Measurements from ENCODE around the gene CTSD. TPM values are rescaled to one million over a fixed set of nuclear protein-coding genes. Genes with fewer than 3 reads are reported as not detected.

Gene CTSD
- total and polyA plus RNA-seq, 2 of the 4 experiments (the other 2 are of a cell fraction), result 39.8 to 166 TPM

- Histone ChIP-seq H2AK9ac (replicated peaks; ENCODE audit: low read depth, low read length, poor library complexity) (no peak overlapping the region), H3K4me1 (ENCODE audit: control insufficient read depth, insufficient read depth, low read length) (peaks cover 14% of the 10 kb centered on the region), H2BK120ac (ENCODE audit: low read depth, low read length) (peak overlapping the region; percentile 32; the same call in 1 of the 2 replicates), H3K18ac (ENCODE audit: low read depth, low read length) (no peak overlapping the region), H3K27ac (ENCODE audit: insufficient read depth, low read length) (no peak overlapping the region), H3K56ac (ENCODE audit: extremely low read depth, insufficient read depth, low read length) (no peak overlapping the region), H3K23ac (ENCODE audit: low read depth, low read length) (no peak overlapping the region), H3K4ac (ENCODE audit: low read depth, low read length) (0 out of 2 replicates have a peak overlapping the region, but pooled peaks have one; percentile 15), H3K9me1 (ENCODE audit: insufficient read depth, low read length) (peaks cover 8% of the 10 kb centered on the region), H2BK15ac (ENCODE audit: low read depth, low read length) (peak overlapping the region; percentile 92; the same call in 2 of the 3 replicates), H3K36me3 (ENCODE audit: control insufficient read depth, insufficient read depth, low read length) (no peaks in the 10 kb centered on the region), H4K5ac (ENCODE audit: low read depth, low read length) (no peak overlapping the region), H2AFZ (replicated peaks; ENCODE audit: low read length, poor library complexity) (no peak overlapping the region), H2BK20ac (ENCODE audit: low read depth, low read length) (peak overlapping the region; percentile 3; the same call in 1 of the 2 replicates), H3K27me3 (ENCODE audit: control insufficient read depth, insufficient read depth, low read length) (no peaks in the 10 kb centered on the region), H4K8ac (ENCODE audit: low read depth in 2 of 2, low read length in 2 of 2) (no peak overlapping the region), H3K9ac (ENCODE audit: low read depth, low read length) (no peak overlapping the region), H3K79me1 (ENCODE audit: low read depth in 1 of 2, low read length in 2 of 2) (no peaks in the 10 kb centered on the region), H2BK5ac (ENCODE audit: low read depth, low read length, poor library complexity, severe bottlenecking) (no peak overlapping the region), H3K4me2 (ENCODE audit: low read depth, low read length) (no peak overlapping the region), H3K14ac (replicated peaks; ENCODE audit: low read depth, low read length) (0 out of 2 replicates have a peak overlapping the region, but pooled peaks have one; percentile 25), H4K20me1 (ENCODE audit: insufficient read depth, low read length) (no peaks in the 10 kb centered on the region), H3K4me3 (ENCODE audit: insufficient read depth, low read depth, low read length) (no peak overlapping the region), H2AK5ac (ENCODE audit: low read depth, low read length) (peak overlapping the region; percentile 59; the same call in 1 of the 2 replicates), H4K91ac (ENCODE audit: insufficient read depth, low read depth, low read length) (peak overlapping the region; percentile 36; the same call in 1 of the 2 replicates), H3K9me3 (ENCODE audit: control insufficient read depth, insufficient read depth, low read length) (peaks cover 4% of the 10 kb centered on the region)
- dilution Hi-C loops (cut with HindIII; ENCODE audit: low sequenced_read_pairs, unreplicated experiment) (no loop called here), intact Hi-C loops (cut with micrococcal nuclease) (no loop called here), in situ Hi-C loops (cut with MboI; ENCODE audit: low sequenced_read_pairs) (no loop called here)
- DNase-seq (no peak), ATAC-seq (ENCODE audit: low read depth) (no peak)
- POLR2A ChIA-PET (ENCODE audit: unreplicated experiment), result no interaction called here
- CTCF ChIA-PET, result no interaction called here
- TF ChIP-seq RAD21 (IDR thresholded peaks at IDR 0.05; ENCODE audit: low read length) (no peak), CTCF (conservative IDR thresholded peaks at IDR 0.05; ENCODE audit: low read depth, low read length) (no peak), RCOR1 (IDR thresholded peaks at IDR 0.05; ENCODE audit: insufficient replicate concordance, low read length) (no peak), MAFK (IDR thresholded peaks at IDR 0.05; ENCODE audit: low read depth, low read length) (no peak), CEBPB (IDR thresholded peaks at IDR 0.05; ENCODE audit: low read depth, low read length) (no peak), CHD1 (IDR thresholded peaks at IDR 0.05; ENCODE audit: low read depth, low read length) (no peak), POLR2A (IDR thresholded peaks at IDR 0.05; ENCODE audit: low read depth, low read length) (no peak), NFE2L2 (IDR thresholded peaks at IDR 0.05; ENCODE audit: low read depth, low read length) (no peak), MXI1 (IDR thresholded peaks at IDR 0.05; ENCODE audit: borderline replicate concordance, low read depth, low read length) (no peak), MAZ (IDR thresholded peaks at IDR 0.05; ENCODE audit: borderline replicate concordance, low read depth, low read length) (no peak), USF2 (IDR thresholded peaks at IDR 0.05; ENCODE audit: low read depth, low read length) (no peak), RFX5 (IDR thresholded peaks at IDR 0.05; ENCODE audit: low read depth, low read length) (no peak), ELK1 (IDR thresholded peaks at IDR 0.05; ENCODE audit: borderline replicate concordance, low read depth, low read length) (no peak), SMC3 (IDR thresholded peaks at IDR 0.05; ENCODE audit: low read depth, low read length) (no peak)
- WGBS, 2 experiments (ENCODE audit: extremely low coverage in 2 of 2, insufficient read length in 1 of 2), result no CpG with 5 or more reads among the region's 5 CpGs
- BruUV-seq (replicated peaks), result no TSS peak
Observed at GRCh38 chr11:1770528-1770927, 6.8 kb upstream of the CTSD start.

All from IMR-90 (cell line).